Rectal smooth muscle tissue (tissue), 1 donor: Measurements from ENCODE around the gene CHRND.

Source experiments
- H3K27ac ChIP-seq: one replicate; pipeline ENCODE4 v1.7.0; 2013; ENCODE audit warnings: low read depth, low read length, inconsistent platforms
- H3K27me3 ChIP-seq: one replicate; pipeline ENCODE4 v1.7.0; 2013; ENCODE audit warnings: low read length; ENCODE audit not compliant: control insufficient read depth, insufficient read depth
- H3K36me3 ChIP-seq: one replicate; pipeline ENCODE4 v1.7.0; 2013; ENCODE audit warnings: low read length; ENCODE audit not compliant: control insufficient read depth, insufficient read depth
- H3K4me1 ChIP-seq: one replicate; pipeline ENCODE4 v1.7.0; 2013; ENCODE audit warnings: low read length; ENCODE audit not compliant: control insufficient read depth, insufficient read depth
- H3K4me3 ChIP-seq: one replicate; pipeline ENCODE4 v1.7.0; 2013; ENCODE audit warnings: low read length
- H3K9ac ChIP-seq: one replicate; pipeline ENCODE4 v1.7.0; 2013; ENCODE audit warnings: low read length

CHRND gene

DNA sequence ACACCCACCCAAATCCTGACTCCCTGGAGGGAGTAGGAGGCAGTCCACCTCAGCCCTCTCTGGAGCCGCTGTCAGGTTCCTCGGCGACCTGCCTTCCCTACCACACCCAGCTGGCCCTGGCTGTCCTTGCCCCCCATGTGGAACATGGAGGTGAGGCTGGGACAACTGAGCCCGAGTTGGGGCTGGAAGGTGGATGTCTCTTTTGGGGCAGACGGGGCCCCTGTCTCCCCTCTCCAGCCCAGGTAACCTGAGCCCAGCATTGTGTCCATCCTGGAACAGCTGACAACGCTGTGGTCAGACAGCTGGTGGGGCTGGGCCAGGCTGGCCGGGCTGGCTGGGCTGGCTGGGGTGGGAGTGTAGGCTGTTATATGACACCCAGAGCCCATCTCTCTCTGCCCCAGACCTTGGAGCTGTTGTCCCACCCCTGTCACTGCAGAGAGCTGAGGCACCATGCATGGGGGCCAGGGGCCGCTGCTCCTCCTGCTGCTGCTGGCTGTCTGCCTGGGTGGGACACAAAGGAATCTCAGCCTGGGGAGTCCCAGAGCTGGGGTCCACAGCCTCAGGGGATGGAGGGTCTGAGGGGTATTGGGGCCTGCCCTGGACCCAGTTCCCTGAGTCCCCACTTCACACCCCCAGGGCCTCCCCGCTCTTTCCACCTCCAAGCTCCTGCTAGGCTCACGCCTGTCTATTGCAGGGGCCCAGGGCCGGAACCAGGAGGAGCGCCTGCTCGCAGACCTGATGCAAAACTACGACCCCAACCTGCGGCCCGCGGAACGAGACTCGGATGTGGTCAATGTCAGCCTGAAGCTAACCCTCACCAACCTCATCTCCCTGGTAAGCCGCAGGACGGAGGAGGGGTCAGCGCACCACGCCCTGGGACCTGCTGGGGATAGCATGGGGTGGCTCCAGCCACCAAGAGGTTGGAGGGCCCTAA is 13.6 kb downstream of the CHRND start, which contains the start of gene CHRNG:
Gene CHRNG, plus strand, starts transcription at position 395 of the 934 bp plus-strand sequence. Its CDS starts 56 bp downstream, at position 451.
- H3K9ac ChIP-seq = no peak within 1 kb of the TSS
- no peak within 1 kb of the TSS for H3K4me3 ChIP-seq
- H3K27ac ChIP-seq = no peak within 1 kb of the TSS
- peaks cover 6% of the 10 kb centered on the region for H3K27me3 ChIP-seq
- H3K4me1 ChIP-seq = no peaks in the 10 kb centered on the region
- H3K36me3 ChIP-seq = no peaks in the 10 kb centered on the region

DNA sequence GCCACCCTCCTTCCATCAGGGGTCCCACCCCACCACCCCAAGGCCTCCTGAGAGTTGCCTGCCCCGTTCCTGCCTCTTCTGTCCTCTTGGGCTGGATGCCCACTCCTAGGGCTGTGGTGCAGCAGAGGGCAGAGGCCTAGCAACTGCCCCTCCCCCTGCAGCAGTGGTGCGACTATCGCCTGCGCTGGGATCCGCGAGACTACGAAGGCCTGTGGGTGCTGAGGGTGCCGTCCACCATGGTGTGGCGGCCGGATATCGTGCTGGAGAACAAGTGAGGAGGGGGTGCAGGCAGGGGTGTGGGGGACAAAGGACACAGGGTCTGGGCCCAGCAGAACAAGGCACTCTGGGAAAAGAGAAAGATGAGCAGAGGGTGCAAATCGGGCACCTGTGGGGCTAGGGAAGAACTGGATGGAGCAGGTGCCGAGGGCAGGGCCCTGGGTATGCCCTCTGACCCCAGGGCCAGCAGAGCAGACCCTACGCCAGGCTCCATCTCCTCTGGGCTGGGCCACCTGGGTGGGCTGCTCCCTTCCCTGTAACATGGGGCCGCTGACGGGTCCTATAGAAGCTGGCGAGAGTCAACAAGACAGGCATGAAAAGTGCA is 14.6 kb downstream of the CHRND start:
- Histone ChIP-seq H3K9ac (no peak overlapping the region), H3K27me3 (peaks cover 6% of the 10 kb centered on the region), H3K27ac (no peak overlapping the region), H3K4me3 (no peak overlapping the region), H3K36me3 (no peaks in the 10 kb centered on the region), H3K4me1 (no peaks in the 10 kb centered on the region)

DNA sequence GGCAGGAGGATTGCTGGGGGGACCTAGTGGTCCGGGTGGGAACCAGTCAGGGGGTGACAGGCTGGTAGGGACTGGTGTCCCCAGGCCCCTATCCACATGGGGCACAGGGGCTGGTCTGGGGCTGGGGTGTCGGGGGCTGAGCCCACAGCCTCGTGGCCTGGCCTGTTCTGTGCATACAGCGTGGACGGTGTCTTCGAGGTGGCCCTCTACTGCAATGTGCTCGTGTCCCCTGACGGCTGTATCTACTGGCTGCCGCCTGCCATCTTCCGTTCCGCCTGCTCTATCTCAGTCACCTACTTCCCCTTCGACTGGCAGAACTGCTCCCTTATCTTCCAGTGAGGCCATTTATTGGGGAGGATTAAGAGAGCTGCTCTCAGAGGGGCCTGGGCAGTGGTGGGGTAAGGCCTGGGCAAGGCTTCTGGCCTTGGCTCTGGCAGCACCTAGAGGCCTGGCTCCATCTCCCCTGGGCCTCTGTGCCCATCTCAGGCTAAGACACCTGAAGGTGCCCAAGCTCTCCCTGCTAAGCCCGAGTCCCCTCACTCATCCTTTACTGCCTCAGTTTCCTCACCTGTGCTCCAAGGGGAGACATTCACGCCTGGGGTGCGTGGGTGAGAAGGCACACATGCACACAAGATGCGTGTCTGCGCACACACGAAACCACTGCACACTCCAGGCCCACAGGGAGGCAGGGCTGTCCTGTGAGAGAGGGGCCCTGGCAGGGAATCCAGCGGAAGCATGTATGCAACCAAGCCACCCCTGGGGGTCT is 15.4 kb downstream of the CHRND start:
- Histone ChIP-seq H3K27me3 (peaks cover 6% of the 10 kb centered on the region), H3K4me1 (no peaks in the 10 kb centered on the region), H3K36me3 (no peaks in the 10 kb centered on the region), H3K4me3 (no peak overlapping the region), H3K9ac (no peak overlapping the region), H3K27ac (no peak overlapping the region)

DNA sequence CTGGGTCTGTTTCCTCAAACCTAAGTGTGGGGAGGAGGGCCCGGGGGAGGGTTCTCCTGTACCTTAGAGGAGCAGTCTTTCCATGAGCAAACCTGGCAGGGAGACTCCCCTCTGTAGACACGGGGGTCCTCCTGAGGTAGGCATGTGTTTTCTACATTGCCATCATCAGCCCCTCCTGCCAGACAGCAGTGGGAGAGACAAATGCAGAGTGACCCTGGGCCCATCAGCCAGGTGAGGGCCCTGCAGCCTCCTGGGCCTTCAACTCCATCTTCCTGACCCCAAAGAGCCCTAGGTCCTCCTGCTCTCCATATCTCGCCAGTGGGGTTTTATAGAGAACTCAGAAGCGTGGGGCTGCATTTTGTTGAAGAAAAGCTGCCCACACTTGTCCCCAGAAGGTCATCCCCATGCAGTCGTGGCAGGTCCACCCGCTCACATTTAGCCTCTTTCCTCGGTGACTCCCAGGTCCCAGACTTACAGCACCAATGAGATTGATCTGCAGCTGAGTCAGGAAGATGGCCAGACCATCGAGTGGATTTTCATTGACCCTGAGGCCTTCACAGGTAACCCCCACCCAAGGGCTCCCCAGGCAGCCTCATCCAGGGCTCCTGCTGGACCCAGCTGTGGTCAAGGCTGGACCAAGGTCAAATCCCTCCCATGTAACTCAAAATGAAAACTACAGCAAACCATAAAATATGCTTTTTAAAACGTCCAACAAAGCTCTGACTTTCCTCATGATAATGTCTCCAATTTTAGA is 16.2 kb downstream of the CHRND start:
- Histone ChIP-seq H3K4me3 (no peak overlapping the region), H3K27ac (no peak overlapping the region), H3K9ac (no peak overlapping the region), H3K36me3 (no peaks in the 10 kb centered on the region), H3K4me1 (no peaks in the 10 kb centered on the region), H3K27me3 (peaks cover 6% of the 10 kb centered on the region)

DNA sequence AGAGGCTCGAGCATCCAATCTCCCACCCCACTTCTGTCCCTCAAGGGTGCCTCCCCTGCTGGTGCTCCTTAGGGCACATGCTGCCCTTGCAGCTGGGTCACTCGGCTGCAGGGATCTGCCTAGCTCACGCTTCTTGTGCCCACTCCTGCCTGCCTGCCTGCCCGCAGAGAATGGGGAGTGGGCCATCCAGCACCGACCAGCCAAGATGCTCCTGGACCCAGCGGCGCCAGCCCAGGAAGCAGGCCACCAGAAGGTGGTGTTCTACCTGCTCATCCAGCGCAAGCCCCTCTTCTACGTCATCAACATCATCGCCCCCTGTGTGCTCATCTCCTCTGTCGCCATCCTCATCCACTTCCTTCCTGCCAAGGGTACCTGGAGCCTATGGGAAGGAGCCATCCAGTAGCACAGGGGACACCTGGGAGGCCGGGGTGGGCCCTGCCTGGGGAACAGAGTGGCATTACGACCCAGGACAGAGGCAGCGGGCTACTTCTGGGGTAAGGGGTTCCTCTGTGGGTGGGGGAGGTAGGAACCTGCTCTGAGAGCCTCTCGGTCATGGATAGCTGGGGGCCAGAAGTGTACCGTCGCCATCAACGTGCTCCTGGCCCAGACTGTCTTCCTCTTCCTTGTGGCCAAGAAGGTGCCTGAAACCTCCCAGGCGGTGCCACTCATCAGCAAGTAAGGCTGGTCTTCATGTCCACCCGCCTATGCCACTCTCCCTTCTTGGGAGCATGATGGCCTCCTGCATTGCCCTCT is 16.9 kb downstream of the CHRND start:
- H3K36me3 ChIP-seq = no peaks in the 10 kb centered on the region
- H3K4me1 ChIP-seq = no peaks in the 10 kb centered on the region
- no peak overlapping the region for H3K9ac ChIP-seq
- H3K4me3 ChIP-seq = no peak overlapping the region
- peaks cover 6% of the 10 kb centered on the region for H3K27me3 ChIP-seq
- H3K27ac ChIP-seq = no peak overlapping the region

DNA sequence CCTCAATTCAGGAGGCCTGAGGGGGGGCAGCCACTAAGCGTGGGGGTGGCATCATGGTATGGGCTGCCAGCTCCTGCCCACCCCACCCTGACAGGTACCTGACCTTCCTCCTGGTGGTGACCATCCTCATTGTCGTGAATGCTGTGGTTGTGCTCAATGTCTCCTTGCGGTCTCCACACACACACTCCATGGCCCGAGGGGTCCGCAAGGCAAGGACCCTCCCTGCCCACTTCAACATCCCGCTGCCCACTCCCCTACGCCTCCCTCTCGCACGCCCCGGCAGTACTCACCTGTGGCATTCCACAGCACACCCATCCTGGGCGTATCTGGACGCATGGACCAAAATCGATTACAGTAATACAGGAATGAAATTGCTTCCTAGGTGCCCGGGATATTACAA is 17.5 kb downstream of the CHRND start:
- Histone ChIP-seq H3K4me3 (no peak overlapping the region), H3K4me1 (no peaks in the 10 kb centered on the region), H3K27ac (no peak overlapping the region), H3K9ac (no peak overlapping the region), H3K27me3 (peaks cover 6% of the 10 kb centered on the region), H3K36me3 (no peaks in the 10 kb centered on the region)

DNA sequence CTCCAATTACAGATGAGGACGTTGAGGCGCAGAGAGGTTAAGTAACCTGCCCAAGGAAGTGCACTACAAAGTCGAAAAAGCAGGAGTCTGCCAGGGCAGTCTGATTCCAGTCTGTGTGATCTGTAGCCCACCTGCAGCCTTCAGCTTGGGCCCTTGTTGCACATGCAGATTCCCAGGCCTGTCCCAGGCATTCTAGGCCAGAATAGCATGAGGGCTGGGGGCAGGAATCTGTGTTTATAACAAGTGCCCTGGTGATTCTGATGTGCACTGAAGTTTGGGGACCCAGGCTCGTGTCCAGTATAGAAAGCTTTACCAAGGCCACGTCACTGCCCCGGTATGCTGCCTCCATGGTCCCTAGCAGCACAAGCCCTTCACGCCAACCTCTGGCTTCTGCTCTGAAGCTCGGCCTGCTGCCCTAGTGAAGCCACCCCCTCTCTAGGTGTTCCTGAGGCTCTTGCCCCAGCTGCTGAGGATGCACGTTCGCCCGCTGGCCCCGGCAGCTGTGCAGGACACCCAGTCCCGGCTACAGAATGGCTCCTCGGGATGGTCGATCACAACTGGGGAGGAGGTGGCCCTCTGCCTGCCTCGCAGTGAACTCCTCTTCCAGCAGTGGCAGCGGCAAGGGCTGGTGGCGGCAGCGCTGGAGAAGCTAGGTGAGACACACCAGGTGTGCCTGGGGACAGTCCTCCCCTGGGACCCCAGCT is 18.1 kb downstream of the CHRND start:
- H3K4me3 ChIP-seq = no peak overlapping the region
- H3K9ac ChIP-seq = no peak overlapping the region
- no peaks in the 10 kb centered on the region for H3K36me3 ChIP-seq
- no peaks in the 10 kb centered on the region for H3K4me1 ChIP-seq
- peaks cover 6% of the 10 kb centered on the region for H3K27me3 ChIP-seq
- H3K27ac ChIP-seq = no peak overlapping the region

DNA sequence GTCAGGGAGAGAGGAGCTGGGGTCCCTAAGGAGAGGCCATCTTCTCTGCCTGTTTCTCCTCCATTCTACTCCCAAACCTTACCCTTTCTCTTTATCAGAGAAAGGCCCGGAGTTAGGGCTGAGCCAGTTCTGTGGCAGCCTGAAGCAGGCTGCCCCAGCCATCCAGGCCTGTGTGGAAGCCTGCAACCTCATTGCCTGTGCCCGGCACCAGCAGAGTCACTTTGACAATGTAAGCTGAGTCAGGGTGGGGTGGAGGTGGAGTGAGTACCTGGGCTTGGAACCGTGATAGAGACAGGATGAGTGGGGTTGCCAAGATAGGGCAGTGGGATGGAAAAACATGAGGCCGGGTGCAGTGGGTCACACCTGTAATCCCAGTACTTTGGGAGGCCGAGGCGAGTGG is 18.7 kb downstream of the CHRND start:
- H3K27me3 ChIP-seq = peaks cover under 1% of the 10 kb centered on the region
- H3K4me1 ChIP-seq = no peaks in the 10 kb centered on the region
- no peak overlapping the region for H3K4me3 ChIP-seq
- H3K36me3 ChIP-seq = no peaks in the 10 kb centered on the region
- H3K9ac ChIP-seq = no peak overlapping the region
- H3K27ac ChIP-seq = no peak overlapping the region

DNA sequence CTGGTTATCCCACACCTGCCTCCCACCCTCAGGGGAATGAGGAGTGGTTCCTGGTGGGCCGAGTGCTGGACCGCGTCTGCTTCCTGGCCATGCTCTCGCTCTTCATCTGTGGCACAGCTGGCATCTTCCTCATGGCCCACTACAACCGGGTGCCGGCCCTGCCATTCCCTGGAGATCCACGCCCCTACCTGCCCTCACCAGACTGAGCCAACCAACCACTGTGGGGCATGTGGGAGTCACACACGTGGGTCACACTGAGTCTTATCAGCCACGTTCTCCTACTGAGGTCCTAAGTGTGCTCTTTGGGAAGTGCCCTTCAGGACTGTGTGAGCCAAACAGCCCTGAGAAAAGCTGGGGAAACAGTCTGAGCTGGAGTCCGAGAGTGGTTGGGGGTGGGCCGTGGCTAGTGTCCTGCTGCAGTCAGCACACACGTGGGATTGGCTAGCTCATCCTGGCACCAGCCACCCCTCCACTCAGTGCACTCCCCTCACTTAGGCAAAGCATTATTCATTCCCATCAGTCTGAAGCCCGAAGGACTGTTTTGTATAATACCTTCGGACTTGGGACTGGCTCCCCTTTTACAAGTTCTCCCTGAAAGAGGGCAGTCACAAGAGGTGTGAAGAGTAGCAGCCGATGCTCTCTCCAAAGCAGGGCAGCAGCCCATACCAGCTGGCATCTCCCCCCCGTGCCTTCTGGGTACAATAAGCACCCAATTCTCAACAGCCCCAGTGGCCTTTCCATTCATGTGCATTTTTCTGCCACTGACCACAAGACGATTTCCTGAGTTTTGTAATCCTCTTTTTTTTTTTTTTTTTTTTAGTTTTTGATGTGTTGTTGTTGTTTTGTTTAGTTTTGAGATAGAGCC is 19.8 kb downstream of the CHRND start:
- Histone ChIP-seq H3K27ac (no peak overlapping the region), H3K36me3 (no peaks in the 10 kb centered on the region), H3K4me3 (no peak overlapping the region), H3K27me3 (no peaks in the 10 kb centered on the region), H3K4me1 (no peaks in the 10 kb centered on the region), H3K9ac (no peak overlapping the region)

DNA sequence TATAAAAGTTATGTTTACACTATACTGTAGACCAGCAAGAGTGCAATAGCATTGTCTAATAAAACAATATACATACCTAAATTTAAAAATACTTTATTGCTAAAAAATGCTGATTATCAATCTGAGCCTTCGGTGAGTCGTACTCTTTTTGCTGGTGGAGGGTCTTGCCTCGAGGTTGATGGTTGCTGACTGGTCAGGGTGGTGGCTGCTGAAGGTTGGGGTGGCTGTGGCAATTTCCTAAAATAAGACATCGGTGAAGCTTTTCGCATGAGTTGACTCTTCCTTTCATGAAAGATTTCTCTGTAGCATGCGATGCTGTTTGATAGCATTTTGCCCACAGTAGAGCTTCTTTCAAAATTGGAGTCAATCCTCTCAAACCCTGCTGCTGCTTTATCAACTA is 22.0 kb downstream of the CHRND start:
- Histone ChIP-seq H3K4me1 (peaks cover 7% of the 10 kb centered on the region), H3K4me3 (no peak overlapping the region), H3K36me3 (no peaks in the 10 kb centered on the region)

More for the DNA sequence above, 22.0 kb downstream of the CHRND start:
- H3K27me3 ChIP-seq = no peaks in the 10 kb centered on the region
- H3K9ac ChIP-seq = no peak overlapping the region
- H3K27ac ChIP-seq = no peak overlapping the region
